Loucy (cell line): Measurements from ENCODE around the gene SNX5.

ENCODE experiments used
- H2AFZ ChIP-seq: fragments of 200-600 bp; sonication (generic); 2 replicates; pipeline ENCODE4 v1.6.0; 2016; ENCODE audit warnings: antibody characterized with exemption, mild to moderate bottlenecking, low read length, moderate library complexity
- H3F3A ChIP-seq: fragments of 200-600 bp; 2 replicates; pipeline ENCODE4 v1.6.0; 2016; ENCODE audit warnings: antibody characterized with exemption, low read depth, mild to moderate bottlenecking
- H3K27me3 ChIP-seq: fragments of 200-600 bp; sonication (generic); 2 replicates; pipeline ENCODE4 v1.6.1; 2014; ENCODE audit warnings: low read length, mild to moderate bottlenecking; ENCODE audit not compliant: insufficient read depth, poor library complexity, severe bottlenecking
- H3K36me3 ChIP-seq: fragments of 200-600 bp; sonication (generic); 2 replicates; pipeline ENCODE4 v1.6.1; 2016; ENCODE audit warnings: low read length; ENCODE audit not compliant: insufficient read depth
- H3K4me1 ChIP-seq: fragments of 200-600 bp; sonication (generic); 2 replicates; pipeline ENCODE4 v1.5.1; 2014; ENCODE audit warnings: low read length, mild to moderate bottlenecking; ENCODE audit not compliant: insufficient read depth, poor library complexity, severe bottlenecking
- H3K4me2 ChIP-seq: fragments of 200-600 bp; sonication (generic); 2 replicates; pipeline ENCODE4 v1.6.0; 2014; ENCODE audit warnings: antibody characterized with exemption, low read length, low read depth, mild to moderate bottlenecking; ENCODE audit not compliant: poor library complexity, severe bottlenecking
- H3K4me3 ChIP-seq: fragments of 200-600 bp; sonication (generic); 2 replicates; pipeline ENCODE4 v1.5.1; 2014; ENCODE audit warnings: low read length, mild to moderate bottlenecking, mixed read lengths; ENCODE audit not compliant: poor library complexity, severe bottlenecking
- H3K79me2 ChIP-seq: fragments of 200-600 bp; sonication (generic); 2 replicates; pipeline ENCODE4 v1.6.1; 2014; ENCODE audit warnings: low read length; ENCODE audit not compliant: insufficient read depth
- H3K9ac ChIP-seq: fragments of 200-600 bp; sonication (generic); 2 replicates; pipeline ENCODE4 v1.6.0; 2014; ENCODE audit warnings: mild to moderate bottlenecking, low read depth, low read length, moderate library complexity; ENCODE audit not compliant: poor library complexity, severe bottlenecking
- H3K9me2 ChIP-seq: fragments of 200-600 bp; sonication (generic); replicated peaks from 2 replicates; pipeline ENCODE4 v1.6.1; 2016; ENCODE audit warnings: low read depth, low read length, mixed read lengths
- H3K9me3 ChIP-seq: fragments of 200-600 bp; sonication (generic); 2 replicates; pipeline ENCODE4 v1.6.1; 2014; ENCODE audit warnings: mild to moderate bottlenecking, antibody characterized with exemption, low read length, low read depth; ENCODE audit not compliant: insufficient read depth
- H4K20me1 ChIP-seq: fragments of 200-600 bp; sonication (generic); 2 replicates; pipeline ENCODE4 v1.6.0; 2014; ENCODE audit warnings: antibody characterized with exemption, low read length, mild to moderate bottlenecking; ENCODE audit not compliant: insufficient read depth, poor library complexity, severe bottlenecking
- EZH2phosphoT487 ChIP-seq: fragments of 200-600 bp; IDR thresholded peaks from 2 replicates; pipeline ENCODE4 v1.6.1; 2018; ENCODE audit warnings: antibody characterized with exemption, mild to moderate bottlenecking, moderate library complexity, borderline replicate concordance
- TF ChIP-seq, protein P1 (sequence below): fragments of 200-600 bp; sonication (generic); conservative IDR thresholded peaks from 2 replicates; pipeline ENCODE4 v1.5.1; 2014; ENCODE audit warnings: mild to moderate bottlenecking, antibody characterized with exemption, low read length

Gene SNX5

DNA sequence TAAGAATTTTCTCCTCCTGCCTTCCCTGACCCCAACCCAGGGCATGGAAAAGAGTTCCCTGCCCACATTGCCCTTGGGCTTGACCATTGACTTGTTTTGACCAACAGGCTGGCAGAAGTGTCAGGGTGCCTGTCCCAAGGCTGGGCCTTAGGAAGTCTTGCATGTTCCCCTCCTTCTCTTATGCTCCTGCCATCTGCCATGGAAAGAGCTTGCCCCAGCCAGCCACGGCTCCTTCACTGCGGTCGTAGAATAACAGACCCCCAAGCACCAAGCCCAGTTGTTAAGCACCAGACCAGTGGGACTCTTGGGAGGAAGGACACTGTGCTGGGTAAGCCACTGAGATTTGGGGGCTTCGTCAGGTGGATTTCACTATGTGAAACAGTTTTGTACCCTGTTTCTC is 53.6 kb downstream of the SNX5 start:
- no peaks in the 10 kb centered on the region for H3K36me3 ChIP-seq
- no peaks in the 10 kb centered on the region for H4K20me1 ChIP-seq
- peaks cover 5% of the 10 kb centered on the region for H3K4me1 ChIP-seq
- H3K27me3 ChIP-seq: no peaks in the 10 kb centered on the region
- no peak overlapping the region for H3K9ac ChIP-seq
- H3K9me3 ChIP-seq: no peaks in the 10 kb centered on the region
- no peak overlapping the region for H2AFZ ChIP-seq
- H3F3A ChIP-seq: no peaks in the 10 kb centered on the region
- H3K9me2 ChIP-seq: no peaks in the 10 kb centered on the region
- no peaks in the 10 kb centered on the region for H3K79me2 ChIP-seq
- no peak overlapping the region for H3K4me3 ChIP-seq
- TF ChIP-seq, protein P1, sequence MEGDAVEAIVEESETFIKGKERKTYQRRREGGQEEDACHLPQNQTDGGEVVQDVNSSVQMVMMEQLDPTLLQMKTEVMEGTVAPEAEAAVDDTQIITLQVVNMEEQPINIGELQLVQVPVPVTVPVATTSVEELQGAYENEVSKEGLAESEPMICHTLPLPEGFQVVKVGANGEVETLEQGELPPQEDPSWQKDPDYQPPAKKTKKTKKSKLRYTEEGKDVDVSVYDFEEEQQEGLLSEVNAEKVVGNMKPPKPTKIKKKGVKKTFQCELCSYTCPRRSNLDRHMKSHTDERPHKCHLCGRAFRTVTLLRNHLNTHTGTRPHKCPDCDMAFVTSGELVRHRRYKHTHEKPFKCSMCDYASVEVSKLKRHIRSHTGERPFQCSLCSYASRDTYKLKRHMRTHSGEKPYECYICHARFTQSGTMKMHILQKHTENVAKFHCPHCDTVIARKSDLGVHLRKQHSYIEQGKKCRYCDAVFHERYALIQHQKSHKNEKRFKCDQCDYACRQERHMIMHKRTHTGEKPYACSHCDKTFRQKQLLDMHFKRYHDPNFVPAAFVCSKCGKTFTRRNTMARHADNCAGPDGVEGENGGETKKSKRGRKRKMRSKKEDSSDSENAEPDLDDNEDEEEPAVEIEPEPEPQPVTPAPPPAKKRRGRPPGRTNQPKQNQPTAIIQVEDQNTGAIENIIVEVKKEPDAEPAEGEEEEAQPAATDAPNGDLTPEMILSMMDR: no peak
- no peak for TF ChIP-seq EZH2phosphoT487
- H3K4me2 ChIP-seq: no peak overlapping the region

DNA sequence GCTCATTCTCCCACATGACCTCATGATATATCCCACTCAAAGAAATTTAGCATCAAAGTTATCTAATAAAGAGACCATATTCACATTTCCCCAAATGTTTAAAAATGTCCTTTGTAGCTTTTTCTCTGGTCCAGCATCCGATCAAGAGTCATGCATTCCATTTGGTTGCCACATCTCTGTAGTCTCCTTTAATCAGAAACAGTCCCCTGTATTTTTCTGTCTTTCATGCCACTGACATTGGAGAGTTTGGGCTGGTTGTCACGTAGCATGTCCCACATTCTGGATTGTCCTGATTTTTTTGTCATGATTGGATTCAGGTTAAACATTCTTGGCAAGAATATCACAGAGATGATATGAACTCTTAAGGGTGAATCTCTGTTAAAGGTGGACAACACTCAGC is 55.7 kb downstream of the SNX5 start:
- Histone ChIP-seq H3K9me2 (no peaks in the 10 kb centered on the region), H2AFZ (no peak overlapping the region), H3K4me1 (peaks cover 5% of the 10 kb centered on the region), H3K27me3 (no peaks in the 10 kb centered on the region), H3K79me2 (no peaks in the 10 kb centered on the region), H3F3A (no peaks in the 10 kb centered on the region), H3K4me3 (no peak overlapping the region), H4K20me1 (no peaks in the 10 kb centered on the region), H3K9me3 (no peaks in the 10 kb centered on the region), H3K4me2 (no peak overlapping the region), H3K36me3 (no peaks in the 10 kb centered on the region), H3K9ac (no peak overlapping the region)
- TF ChIP-seq EZH2phosphoT487: no peak
- TF ChIP-seq, protein P1: no peak

DNA sequence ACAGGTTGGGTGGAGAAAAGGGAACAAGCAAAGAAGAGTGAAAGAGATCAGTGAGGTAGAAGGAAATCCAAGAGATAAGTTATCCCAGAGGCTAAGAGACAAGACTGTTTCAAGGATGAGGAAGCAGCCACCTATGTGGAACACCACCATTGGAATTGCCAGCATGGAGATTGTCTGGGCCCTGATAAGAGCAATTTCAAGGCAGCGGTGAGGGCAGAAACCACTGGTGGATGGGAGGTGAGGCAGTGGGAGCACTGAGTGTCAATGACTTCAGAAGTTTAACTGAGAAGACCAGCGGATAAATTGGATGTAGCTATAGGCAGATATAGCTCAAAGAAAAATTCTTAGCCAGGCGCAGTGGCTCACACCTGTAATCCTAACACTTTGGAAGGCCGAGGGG is 56.7 kb downstream of the SNX5 start:
- H2AFZ ChIP-seq: no peak overlapping the region
- no peaks in the 10 kb centered on the region for H4K20me1 ChIP-seq
- no peak overlapping the region for H3K4me3 ChIP-seq
- no peaks in the 10 kb centered on the region for H3K27me3 ChIP-seq
- no peaks in the 10 kb centered on the region for H3K9me3 ChIP-seq
- H3K9me2 ChIP-seq: no peaks in the 10 kb centered on the region
- no peak overlapping the region for H3K4me2 ChIP-seq
- no peaks in the 10 kb centered on the region for H3F3A ChIP-seq
- H3K4me1 ChIP-seq: peaks cover 5% of the 10 kb centered on the region
- TF ChIP-seq, protein P1: no peak
- TF ChIP-seq EZH2phosphoT487: no peak
- no peaks in the 10 kb centered on the region for H3K36me3 ChIP-seq
- no peaks in the 10 kb centered on the region for H3K79me2 ChIP-seq
- H3K9ac ChIP-seq: no peak overlapping the region
